ENCODE data around the gene CD180.

DNA sequence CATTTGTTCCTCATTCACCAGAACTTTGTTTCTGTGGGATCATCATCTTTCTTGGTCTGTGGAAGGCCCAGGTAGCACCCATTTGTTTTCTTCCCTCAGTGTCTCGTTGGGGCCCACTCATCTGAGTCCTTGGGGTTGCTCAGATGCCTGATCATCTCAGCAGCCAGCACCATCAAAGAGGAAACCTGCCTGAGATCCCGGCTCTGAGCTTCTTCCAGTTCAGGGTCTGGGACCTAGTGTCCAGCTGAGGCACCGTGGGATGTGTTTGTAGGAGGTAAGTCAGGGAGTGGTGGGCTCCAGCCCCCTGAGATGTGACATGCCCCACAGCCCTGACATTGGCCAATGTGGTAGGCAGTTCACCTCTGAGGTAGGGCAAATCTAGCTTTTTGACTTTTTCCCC is 9.4 kb upstream of the CD180 start:
- TF ChIP-seq, protein P1, sequence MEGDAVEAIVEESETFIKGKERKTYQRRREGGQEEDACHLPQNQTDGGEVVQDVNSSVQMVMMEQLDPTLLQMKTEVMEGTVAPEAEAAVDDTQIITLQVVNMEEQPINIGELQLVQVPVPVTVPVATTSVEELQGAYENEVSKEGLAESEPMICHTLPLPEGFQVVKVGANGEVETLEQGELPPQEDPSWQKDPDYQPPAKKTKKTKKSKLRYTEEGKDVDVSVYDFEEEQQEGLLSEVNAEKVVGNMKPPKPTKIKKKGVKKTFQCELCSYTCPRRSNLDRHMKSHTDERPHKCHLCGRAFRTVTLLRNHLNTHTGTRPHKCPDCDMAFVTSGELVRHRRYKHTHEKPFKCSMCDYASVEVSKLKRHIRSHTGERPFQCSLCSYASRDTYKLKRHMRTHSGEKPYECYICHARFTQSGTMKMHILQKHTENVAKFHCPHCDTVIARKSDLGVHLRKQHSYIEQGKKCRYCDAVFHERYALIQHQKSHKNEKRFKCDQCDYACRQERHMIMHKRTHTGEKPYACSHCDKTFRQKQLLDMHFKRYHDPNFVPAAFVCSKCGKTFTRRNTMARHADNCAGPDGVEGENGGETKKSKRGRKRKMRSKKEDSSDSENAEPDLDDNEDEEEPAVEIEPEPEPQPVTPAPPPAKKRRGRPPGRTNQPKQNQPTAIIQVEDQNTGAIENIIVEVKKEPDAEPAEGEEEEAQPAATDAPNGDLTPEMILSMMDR (IDR thresholded peaks at IDR 0.05; ENCODE audit: low read length): no peak
- no peak for TF ChIP-seq EZH2 (IDR thresholded peaks at IDR 0.05; ENCODE audit: borderline replicate concordance, low read length)
